GM21528 (cell line): Measurements from ENCODE around the gene KCP.

Experiments used
- ATAC-seq: cut with Tn5 transposase; IDR thresholded peaks from one replicate; pipeline ENCODE4 v1.9.1; 2021; ENCODE audit warnings: mild to moderate bottlenecking, moderate library complexity; ENCODE audit not compliant: unreplicated experiment, low FRiP score

Gene KCP

DNA sequence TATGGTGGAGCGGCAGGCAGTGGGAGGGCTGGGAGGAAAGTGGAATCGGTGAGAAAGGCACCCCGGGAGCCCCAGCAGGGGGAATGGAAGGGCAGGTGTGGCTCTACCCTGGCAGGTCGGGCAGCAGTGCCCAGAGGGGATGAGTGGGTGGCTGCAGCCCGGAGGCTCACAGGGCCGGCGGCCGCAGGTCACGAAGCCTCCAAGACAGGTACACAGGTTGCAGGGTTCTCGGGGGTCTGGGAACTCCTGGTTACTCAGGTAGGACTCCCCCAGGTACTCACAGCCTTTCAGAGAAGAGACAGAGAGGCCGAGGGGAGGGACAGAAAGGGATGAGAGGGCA, 21.8 kb downstream of the KCP start:
- no peak for ATAC-seq

DNA sequence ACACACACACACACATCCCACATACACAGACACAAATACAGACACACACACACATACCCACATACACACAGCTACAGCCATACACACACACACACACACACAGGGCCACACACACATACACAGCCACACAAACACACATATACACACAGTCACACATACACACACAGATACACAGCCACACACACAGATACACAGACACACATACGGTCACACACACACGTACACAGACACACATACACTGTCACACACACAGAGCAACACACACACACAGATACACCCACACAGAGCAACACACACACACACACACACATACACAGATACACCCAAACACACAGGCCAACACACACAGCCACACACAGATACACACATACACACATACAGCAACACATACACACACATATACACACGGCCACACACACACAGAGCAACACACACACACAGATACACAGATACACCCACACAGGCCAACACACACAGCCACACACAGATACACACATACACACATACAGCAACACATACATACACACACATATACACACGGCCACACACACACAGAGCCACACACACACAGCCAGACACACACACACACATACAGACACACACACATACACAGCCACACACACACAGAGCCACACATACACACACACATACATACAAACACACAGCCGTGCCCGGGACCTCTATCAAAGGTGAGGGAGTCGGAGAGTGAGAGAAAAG, 22.3 kb downstream of the KCP start:
- ATAC-seq: no peak

DNA sequence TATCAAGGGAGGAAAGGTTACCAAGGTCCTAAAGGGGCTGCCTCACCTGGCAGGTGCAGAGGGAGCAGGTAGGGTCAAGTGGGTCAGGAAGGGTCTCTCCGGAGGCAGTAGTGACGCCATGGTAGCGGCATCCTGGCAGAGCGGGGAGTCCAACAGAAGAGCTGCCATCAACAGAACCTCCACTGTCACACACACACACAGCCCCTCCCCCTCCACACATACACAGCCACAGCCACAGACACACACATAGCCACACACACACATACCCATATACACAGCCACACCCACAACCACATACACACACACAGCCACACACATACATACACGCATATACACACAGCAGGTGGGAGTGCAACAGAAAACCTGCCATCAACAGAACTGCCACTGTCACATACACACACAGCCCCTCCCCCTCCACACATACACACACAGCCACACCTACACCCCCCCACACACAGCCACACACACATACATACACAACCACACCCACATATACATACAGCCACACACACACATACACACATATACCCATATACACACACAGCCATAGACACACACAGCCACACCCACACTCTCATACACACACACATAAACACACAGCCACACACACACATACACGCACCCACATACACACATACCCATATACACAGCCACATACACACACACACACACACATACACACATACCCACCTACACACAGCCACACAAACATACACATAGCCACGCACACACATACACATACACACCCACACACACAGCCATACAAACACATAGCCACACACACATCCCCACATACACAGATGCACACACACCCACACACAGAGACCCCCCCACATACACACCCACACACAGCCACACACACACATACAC, 23.1 kb downstream of the KCP start:
- no peak for ATAC-seq

DNA sequence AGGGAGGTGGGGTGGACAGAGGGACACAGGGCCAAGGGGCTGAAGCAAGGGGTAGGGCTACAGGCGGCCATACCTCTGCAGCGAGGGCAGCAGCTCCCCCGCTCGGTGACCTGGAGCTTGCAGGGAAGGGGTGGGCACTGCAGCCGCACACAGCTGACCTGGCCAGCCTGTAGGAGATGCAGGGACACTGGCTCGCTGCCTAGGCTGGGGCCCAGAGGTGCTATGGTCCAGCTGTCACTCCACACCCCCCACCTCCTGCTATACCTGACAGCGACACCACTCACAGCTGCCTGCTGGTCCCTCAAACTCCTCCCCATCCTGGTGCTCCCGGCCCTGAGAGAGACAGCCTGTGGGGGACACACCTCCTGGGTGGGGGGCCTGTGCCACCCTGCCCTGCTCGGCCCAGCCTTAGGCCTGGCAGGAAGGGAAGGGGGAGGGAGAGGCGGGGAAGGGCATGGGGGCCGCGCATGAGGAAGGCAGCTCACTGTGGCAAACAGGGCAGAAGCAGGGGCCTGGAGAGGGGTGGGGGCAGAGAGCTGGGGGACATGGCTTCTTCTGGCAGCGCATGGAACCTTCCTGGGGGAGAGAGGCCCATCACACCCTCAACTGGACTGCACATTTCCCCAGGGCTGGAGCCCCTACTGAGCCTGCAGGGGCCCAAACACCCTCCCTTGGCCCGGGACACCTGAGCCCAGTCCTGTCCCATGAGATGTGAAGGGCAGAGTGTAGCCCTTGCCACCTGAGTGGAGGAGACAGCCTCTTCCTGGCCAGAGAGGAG, 23.9 kb downstream of the KCP start:
- no peak for ATAC-seq

DNA sequence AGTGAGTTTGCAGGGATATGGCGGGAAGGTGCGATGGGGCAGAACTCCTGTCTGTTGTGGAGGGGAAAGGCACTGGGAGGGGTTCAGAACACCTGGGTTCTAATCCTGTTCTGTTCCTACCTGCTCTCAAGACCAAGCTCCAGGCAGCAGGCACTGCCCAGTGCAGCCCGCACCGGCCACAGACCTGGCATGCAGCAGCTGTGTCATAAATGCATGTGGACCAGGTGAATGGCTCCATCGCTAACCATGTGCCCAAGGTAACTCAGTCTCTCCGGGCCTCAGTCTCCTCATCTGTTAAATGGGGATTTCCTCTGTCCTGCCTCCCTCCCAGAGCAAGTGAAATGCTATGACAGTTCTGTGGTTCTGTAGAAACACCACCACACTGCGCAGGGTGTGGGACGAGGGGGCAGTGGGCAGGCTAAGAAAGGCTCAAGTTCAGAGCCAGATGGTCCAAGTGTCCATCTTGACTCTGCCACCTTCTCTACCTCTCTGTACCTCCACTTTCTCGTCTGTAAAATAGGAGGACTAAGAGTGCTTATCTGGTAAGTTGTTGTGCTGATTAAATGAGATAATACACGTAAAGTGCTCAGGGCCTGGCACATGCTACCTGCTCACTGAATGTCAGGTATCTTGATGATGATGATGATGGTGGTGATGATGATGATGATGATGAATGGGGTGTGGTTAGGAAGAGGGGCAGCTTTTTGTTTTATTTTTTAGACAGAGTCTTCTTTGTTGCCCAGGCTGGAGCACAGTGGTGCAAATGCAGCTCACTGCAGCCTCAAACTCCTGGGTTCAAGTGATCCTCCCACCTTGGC, 24.9 kb downstream of the KCP start:
- no peak for ATAC-seq

DNA sequence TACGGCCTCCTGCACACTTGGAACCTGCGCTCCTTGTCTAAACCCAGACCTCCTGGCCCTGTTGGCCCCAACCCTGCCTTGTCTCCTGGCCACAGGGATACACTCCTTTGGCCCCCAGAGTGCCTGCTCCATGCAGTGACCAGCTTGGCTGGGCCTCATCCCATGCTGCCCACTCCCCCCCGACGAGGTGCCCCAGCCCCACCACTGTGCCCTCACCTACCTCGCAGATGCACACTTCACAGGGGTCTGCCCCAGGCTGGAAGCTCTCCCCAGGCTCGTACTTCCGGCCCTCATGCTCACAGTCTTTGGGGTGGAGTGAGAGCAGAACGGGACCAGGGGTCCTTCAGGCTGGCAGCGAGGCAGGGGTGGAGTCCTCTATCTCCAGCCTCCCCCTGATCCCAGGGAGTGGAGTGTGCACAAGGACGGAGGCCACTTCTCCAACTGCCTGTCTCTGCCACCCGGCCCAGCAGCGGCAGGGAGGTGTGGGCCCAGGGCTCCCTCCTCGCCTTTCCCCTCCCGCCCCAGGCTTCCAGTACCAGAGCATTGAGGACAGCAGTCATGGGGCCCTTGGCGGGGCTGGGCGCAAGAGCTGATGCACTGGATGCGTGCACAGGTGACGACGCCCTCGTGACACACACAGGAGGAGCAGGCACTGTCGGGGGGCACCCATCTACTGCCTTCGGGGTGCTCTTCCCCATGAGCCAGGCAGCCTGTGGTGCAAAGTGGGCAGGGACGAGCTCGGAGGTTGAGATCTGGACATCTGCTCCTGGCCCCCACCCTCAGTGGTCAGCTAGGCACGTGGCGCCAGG, 25.7 kb downstream of the KCP start:
- ATAC-seq: no peak

DNA sequence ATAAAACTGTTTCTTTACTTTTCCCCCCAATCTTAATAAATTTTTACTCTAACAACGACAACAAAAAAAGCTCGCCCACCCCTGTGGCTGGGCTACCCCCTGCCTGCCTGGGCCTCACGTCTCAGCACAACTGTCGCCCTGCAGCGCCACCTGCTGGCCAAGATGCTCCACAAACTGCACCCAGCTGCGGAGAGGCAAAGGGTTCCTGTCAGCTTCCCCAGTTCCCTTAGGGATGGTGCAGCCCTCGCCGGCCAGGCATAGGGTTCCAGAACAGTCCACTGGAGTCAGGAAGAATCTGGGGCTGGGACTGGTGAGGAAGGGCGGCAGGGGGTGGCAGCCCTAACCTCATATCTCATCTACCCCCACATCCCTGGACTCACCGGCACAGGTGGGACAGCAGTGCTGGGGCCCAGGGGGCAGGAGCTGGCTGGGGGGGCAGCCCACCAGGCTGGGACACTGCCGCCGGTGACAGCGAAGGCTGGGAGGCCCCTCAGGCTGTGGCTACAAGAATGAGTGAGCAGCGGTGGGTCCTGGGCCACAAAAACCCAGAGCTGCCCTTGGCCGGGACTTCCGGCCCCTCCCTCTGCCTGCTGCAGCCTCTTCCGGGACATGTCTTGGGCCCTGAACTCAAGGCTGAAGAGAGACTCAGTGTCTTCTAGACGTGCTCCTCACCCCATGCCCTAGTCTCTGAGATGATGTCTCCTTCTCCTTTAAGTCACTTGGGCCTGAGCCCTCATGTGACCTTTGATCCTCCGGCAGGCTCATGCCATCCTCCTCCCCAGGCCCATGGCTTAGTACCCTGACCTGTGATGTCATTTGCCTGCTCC, 26.7 kb downstream of the KCP start:
- no peak for ATAC-seq

DNA sequence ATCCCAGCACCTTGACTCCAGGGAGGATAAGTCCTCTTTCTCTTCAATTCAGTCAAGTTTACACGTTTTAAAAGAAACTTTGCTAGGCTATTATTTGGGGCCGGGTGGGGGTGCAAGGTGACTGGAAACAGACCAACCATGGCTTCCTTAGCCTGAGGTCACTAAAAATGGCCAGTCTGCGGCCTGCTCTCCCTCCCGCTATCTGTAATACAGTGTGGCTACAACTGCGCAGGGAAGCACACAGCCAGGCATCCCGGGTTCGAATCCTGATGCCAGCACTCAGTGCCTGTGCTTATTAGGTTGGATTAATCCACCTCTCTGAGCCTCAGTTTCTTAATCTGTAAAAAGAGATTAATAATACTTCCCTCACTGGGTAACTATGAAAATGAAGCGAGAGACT, 28.4 kb downstream of the KCP start:
- ATAC-seq: no peak

DNA sequence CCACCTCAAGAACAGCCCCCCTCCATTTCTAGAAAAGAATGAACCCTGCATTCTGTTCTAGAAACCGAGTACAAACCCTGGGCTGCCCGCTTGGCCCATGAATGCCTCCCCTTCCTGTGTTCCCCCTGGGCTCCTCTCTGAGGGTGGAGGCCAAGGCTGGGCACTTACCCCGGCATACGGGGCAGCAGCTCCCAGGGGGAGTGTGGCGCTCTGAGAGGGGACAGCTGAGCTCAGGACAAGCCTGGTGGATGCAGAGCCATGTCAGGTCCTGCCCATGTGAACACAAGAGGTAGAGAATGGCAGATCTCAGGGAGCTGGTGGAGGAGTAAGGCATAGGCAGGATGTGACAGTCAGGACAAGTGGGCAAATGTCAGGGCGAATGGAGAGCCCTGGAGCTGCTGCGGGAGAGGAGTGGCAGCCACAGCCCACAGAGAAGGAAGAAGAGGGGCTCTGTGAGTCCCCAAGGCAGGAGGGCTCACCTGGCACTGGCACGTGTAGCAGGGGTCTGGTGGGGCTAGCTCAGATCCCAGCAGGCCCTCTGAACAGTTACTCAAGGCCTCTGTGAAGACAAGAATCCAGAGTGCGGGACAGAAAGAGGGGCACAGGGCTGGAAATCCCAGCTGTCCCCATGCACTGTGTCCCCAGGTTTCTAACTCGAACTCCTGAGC, 28.9 kb downstream of the KCP start:
- no peak for ATAC-seq

DNA sequence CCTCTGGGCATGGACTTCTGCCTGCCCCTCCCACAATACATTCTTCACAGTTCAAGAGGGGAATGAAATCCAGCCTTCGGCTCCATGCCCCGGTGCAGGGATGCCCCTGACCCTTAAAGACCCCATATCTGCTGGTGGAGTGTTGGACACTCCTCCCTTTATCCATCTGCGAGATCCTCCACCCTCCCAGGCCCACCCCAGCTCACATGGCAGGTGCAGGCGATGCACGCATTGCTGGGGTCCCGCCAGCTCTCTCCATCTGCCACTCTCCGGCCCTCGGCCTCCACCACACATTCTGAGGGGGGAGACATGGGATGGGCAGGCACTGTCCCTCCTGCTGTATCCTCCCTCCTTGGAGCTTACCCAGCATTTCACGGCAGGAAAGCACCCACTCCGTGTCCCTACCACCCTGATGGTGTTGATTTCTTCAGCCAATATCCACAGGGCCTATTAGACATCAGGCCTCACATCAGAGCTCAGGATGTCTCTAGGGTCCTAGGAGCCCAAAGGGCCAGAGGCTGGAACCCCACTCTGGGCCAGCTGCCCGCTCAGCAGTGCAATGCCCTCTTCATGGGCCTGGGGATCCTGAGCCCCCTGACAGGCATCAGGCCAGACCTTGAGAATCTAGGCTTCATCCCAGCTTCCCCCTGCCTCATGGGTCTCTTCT, 29.6 kb downstream of the KCP start:
- no peak for ATAC-seq

DNA sequence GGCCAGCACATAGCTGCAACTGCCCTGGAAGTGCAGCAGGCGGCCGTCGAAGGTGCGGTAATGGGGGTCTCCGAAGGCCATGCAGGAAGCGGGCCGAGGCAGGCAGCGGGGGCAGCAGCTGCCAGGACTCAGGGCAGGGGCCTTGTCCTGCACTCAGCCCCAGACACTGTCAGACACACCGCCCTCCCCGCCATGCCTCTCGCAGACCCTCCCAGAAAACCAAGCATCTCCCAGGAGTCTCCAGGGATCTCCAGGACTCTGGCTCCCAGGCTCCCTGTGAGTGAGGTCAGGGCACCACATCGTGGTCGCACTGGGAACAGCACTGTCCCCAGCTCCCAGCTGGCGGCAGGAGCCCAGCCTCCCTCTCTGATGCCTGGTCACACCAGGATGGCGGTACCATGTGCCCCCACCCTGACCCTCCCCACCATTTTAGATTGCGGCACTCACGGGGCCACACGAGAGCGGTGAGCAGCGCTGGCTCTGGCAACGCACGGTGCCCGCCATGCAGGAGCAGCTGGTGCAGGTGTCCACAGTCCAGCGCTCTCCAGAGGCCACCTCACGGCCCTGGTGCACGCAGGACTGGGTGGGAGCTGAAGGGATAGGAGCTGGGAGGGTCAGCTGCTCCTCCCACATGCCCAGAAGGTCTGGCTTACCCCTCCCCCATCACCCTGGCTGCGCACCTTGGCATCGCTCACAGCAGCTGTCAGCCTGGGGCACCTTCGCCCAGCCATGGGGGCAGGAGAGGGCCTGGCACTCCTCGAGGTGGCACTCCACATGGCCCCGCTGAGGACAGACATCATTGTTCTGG, 30.4 kb downstream of the KCP start:
- no peak for ATAC-seq

DNA sequence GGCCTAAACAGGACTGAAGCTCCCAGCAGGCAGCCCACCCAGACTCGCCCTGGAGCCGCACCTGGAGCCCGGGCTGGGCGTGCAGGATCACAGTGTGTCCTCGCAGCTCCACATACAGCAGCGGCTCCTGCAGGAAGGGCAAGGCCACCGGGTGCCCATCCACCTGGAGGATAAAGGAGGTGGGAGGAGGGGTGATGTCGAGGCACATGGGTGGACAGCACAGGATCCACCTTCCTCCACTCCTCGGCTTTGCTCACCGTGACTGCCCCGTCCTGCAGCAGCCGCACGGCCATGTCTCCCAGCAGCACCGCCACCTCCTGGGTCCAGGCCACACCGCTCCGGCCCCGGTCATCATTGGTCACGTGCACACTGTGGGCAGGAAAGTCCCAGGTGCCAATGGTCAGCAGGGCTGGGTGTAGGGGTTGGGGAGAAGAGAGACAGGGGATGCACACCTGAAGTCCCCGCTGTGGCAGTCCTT, 31.0 kb downstream of the KCP start:
- no peak for ATAC-seq

DNA sequence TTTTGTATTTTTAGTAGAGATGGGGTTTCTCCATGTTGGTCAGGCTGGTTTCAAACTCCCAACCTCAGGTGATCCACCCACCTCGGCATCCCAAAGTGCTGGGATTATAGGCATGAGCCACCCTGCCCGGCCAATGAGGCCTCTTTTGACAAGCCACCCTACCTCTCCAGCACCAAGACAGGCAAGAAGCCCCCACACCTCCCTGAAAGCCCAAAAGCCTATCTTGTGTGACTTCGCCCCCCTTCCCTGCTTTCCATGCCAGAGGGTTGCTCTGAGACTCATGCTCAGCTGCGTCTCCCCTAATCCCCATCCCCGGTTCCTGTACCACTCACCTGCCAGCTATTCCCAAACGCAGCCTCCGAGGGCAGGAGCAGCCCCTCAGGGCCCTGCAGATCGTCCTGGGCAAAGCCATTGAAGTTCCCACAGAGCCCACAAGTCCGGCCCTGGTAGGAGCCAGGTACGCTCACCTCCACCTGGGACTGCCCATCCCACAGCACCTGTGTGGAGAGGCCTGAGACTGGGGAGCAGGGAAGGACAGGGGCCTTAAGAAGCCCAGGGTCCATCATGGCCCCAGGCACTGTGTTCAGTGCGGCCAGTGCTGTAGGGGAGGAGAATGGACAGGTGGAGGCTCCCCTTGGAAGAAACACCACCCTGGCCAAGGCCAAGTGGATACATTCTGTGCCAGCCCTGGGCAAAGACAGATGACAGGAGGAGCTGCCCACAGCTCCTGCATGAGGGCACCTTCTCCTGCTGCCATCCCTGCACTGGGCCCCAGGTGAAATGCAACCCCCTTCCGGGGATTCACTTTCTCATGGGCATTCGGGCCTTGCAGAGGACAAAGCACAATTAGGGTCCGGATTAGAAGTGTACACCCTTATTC, 32.0 kb downstream of the KCP start:
- no peak for ATAC-seq

DNA sequence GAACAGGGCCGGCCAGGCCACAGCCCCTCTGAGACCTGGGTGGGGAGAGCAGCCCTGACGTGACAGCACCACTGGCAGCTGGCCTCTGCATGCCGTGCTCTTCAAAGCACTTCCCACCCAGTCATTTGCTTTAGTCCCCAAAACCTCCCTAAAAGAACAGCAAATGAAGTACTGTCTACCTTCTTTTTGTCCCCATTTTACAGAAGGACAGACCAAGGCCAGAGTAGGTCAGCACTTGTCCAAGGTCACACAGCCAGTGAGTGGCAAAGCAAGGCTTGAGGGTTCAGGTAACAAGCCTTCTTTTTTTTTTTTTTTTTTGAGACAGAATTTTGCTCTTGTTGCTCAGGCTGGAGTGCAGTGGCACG, 32.8 kb downstream of the KCP start:
- ATAC-seq: no peak

DNA sequence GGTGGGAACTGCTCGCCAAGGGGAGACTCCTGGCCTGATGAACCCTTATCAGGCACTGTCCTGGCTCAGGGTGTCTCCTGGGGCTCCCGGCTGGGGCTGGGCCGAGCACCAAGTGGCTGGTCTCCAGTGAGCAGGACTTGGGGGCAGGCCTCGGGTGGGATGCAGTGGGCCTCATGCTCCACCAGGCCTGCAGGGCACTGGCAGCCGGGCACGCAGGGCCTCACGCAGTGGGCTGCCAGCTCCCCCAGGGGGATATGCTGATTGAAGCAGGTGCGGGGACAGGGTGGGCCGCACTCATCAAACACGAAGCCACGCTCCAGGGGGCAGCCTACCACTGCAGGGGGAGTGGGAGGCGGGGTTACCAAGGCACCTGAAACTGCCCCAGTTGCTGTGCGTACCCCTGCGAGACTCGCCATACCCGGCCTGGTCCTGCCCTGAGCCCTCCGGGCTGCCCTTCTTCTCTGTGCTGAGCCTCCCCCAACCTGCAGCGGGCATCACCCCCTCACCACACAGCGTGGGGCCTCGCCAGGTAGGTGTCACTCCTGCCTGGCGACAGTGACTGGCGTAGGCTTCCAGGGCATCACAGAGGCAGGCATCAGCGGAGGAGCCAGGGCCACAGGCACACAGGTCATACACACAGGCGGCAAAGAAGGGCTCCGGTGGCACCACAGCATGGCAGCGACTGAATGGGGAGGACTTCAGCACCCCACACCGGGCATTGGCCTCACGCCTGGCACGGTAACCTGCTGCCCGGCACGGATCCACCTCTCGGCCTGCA, 33.3 kb downstream of the KCP start:
- ATAC-seq: no peak
